HuH-7.5 (cell line): ENCODE data around the gene KRAS.

ENCODE experiments used
- DNase-seq: peaks from one replicate; pipeline ENCODE4 v3.0.0; 2011; ENCODE audit warnings: low spot score

The KRAS gene

GRCh38 chr12:25194722-25195055, 56.0 kb downstream of the KRAS start:
- DNase-seq, result no peak

DNA sequence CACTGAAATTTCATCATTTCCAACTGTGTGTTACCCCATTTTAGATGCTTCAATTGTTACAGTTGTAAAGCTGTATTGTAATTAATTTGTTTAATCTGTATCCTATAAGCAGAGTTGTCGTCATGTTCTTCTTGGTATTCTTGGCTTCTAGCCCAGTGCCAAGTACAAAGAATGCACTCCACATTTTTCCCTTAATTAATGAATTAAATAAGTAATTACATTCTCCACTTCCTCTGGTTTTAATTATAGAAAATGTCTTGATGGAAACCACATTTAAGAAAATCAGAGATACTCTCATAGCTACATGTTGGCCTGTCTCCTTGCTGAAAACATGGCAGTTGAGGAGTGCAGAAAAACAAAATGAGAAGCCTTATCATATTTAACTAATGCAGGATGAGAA, 56.5 kb downstream of the KRAS start:
- no peak for DNase-seq

DNA sequence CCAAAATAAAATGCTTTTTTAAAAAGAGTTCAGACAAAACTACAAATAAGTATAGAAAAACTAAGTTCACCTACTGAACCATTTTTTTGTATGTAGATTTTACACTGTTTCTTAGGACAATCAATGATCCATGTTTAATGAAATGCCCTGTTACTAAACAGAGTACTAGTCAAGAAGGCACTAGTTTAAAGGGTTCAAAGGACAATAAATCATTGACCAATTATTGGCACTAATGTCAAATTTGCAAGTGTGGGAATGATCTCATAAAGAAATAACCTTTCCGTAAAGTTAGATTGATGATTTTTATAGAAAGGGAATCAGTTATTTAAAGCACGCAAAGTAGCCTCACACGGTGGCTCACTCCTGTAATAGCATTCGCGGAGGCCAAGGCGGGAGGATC, 59.9 kb downstream of the KRAS start:
- no peak for DNase-seq

DNA sequence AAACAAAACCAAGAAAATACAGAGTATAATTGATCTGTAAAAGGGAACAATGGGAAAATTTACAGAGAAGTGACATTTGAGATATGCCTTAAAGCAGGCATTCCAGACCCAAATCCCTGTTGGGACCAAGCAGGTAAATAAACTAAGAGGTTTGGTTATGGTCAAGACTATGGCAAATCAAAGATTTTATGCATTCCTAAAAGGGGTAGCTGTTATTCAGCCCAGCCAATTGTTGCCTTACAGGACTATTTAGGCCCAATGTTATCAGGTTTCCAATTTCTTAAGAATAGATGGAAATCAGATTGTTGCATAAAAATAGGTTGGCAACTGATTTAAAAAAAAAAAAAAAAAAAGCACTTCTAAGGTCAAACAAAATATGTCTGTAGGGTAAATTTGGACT, 61.1 kb downstream of the KRAS start:
- no peak for DNase-seq

- no peak for DNase-seq
These were observed 62.9 kb downstream of the KRAS start for GRCh38 chr12:25187781-25188180.

GRCh38 chr12:25186788-25187402, 63.8 kb downstream of the KRAS start:
- no peak for DNase-seq

DNA sequence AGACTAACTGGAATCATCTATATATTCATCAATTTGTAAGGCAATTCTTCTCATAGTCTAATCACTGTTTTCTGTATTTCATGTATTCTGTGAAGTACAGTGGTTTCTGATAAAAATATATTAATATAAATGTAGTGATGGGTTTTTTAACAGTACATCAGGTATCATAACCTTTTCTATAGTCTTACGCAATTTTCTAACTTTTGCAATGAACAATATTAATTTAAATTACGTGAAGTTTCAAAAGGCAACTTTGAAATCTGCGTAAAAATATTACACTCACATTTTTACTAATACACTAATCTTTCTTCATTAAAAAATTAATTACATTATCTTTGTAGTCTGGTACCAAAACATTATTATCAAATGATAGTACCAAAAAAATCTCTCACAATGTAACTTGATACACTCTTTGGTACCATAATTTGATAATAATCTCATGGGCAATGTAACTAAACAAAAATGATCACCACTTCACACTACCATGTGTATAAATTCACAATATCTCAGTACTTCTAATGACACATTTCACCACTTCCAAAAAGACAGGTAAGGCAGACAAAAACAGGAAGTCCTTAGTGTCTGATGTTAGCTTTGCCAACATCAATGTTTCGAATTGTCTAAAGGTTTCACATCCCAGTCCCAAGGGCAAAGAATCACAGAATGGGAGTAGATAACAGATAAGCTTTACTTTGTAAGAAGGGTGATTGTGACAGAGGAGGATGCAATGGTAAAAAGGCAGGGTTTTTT, 64.5 kb downstream of the KRAS start:
- no peak for DNase-seq

- DNase-seq, result no peak
These were observed 66.6 kb downstream of the KRAS start for GRCh38 chr12:25184132-25184531.

DNA sequence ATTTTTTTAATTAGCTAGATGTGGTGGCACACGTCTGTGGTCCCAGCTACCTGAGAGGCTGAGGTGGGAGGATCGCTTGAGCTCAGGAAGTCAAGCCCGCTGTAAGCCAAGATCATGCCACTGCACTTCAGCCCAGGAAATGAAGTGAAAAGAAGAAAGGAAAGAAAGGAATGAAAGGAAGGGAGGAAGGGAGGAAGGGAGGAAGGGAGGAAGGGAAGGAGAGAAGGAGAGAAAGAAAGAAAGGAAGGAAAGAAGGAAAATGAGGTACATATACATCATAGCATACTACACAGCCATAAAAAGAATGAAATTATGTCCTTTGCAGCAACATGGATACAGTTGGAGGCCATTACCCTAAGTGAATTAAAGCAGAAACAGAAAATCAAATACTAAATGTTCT, 68.0 kb downstream of the KRAS start:
- no peak for DNase-seq

DNA sequence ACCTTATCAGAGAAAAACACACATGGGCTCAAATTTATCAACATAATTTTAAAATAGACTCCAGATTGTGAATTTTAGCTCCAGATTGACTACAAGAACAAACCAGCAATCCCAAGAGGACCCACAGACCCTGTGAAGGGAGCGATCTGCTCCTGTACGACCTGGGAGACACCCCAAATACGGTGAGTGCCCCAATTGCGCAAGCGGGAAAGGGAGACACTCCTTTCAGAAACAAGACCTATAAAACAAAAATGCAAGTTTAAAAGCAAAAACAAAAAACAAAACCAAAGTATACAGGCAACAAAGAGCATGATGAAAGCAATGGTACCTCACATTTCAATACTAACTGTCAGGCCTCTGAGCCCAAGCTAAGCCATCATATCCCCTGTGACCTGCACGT, 87.9 kb downstream of the KRAS start:
- DNase-seq, result no peak

DNA sequence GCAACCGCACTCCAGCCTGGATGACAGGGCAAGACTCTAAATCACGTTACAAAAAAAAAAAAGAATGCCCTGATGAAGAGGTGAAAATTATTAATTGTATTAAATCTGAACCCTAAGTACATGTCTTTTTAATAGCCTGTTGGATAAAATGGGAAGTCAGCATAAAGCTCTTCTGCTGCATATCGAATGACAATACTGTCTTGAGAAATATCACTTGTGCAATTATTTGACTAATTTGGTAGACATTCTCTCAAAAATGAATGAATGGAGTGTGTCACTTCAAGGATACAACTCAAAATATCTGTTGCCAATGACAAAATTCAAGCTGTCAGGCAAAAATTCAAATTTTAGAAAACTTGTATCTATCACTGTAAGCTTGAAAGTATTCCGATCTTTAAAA, 94.7 kb downstream of the KRAS start:
- no peak for DNase-seq

GRCh38 chr12:25155022-25155576, 95.6 kb downstream of the KRAS start:
- DNase-seq, result peak; percentile 11
